Gastroesophageal sphincter (tissue), 4 donors: Measurements from ENCODE around the gene ATP1A2. TPM values are rescaled to one million over a fixed set of nuclear protein-coding genes. Genes with fewer than 3 reads are reported as not detected.
"Not testable (repeated sequence)": the region's sequence is repeated elsewhere in the genome, so short reads cannot be mapped to it uniquely, and the experiment has no call there.

ENCODE experiments used
- ATAC-seq: fragments of 150-250 bp; one replicate; pipeline ENCODE4 v1.9.1; 2016; ENCODE audit warnings: mild to moderate bottlenecking, moderate library complexity
- H3K27ac ChIP-seq, 4 donors: fragments of 200-600 bp; sonication (generic) in 3 of 4; 1 replicate in 3 of 4; 2 replicates in 1 of 4; pipeline ENCODE4 v1.5.1; 2016 to 2019
- H3K27me3 ChIP-seq: fragments of 200-600 bp; sonication (generic); one replicate; pipeline ENCODE4 v1.5.1; 2019
- H3K36me3 ChIP-seq, 2 donors: fragments of 200-600 bp; sonication (generic); one replicate each; pipeline ENCODE4 v1.5.1; 2019; ENCODE audit warnings: control low read depth in 1 of 2
- H3K4me1 ChIP-seq, 3 donors: fragments of 200-600 bp; sonication (generic); 1 replicate in 2 of 3; 2 replicates in 1 of 3; pipeline ENCODE4 v1.5.1; 2016 to 2019; ENCODE audit warnings: control low read depth in 2 of 3
- H3K4me3 ChIP-seq, 2 donors: fragments of 200-600 bp; sonication (generic); one replicate each; pipeline ENCODE4 v1.5.1; 2019; ENCODE audit warnings: mild to moderate bottlenecking in 1 of 2, moderate library complexity in 1 of 2
- H3K9me3 ChIP-seq, 3 donors: fragments of 200-600 bp; sonication (generic); one replicate each; pipeline ENCODE4 v1.5.1; 2017 to 2019; ENCODE audit warnings: control low read depth in 2 of 3
- EP300 ChIP-seq: sonication (generic); formaldehyde crosslinking; IDR thresholded peaks from one replicate; pipeline ENCODE4 v1.6.1; 2017; ENCODE audit warnings: antibody characterized with exemption, mild to moderate bottlenecking
- POLR2A ChIP-seq, 2 donors: fragments of 450-650 bp; IDR thresholded peaks; one replicate each; pipeline ENCODE4 v1.6.1; 2017; ENCODE audit warnings: antibody characterized with exemption in 2 of 2, mild to moderate bottlenecking in 2 of 2, moderate library complexity in 1 of 2
- POLR2AphosphoS5 ChIP-seq: sonication (generic); formaldehyde crosslinking; IDR thresholded peaks from one replicate; pipeline ENCODE4 v1.6.1; 2017; ENCODE audit warnings: antibody characterized with exemption
- WGBS, 2 donors: methylation state at CpG; one replicate each; pipeline ENCODE4 v1.1.5; 2018; ENCODE audit warnings: low coverage in 1 of 2; 5-methylcytosine and 5-hydroxymethylcytosine counted together
- total RNA-seq, 4 donors: library from RNA; depleted of rRNA; stranded (reverse); fragments of >200 nt; gene quantifications; one replicate each; pipeline ENCODE4 v1.1.0, GENCODE V29; 2016
- TF ChIP-seq, protein P1 (sequence below), 4 experiments: fragments of 200-600 bp in 2 of 4; fragments of 450-650 bp in 2 of 4; sonication (generic) in 1 of 4; IDR thresholded peaks; one replicate each; pipeline ENCODE4 v1.5.1; 2017 to 2019; ENCODE audit warnings: antibody characterized with exemption in 4 of 4, mild to moderate bottlenecking in 2 of 4, moderate library complexity in 2 of 4

ATP1A2 gene
- total RNA-seq, 4 donors from 2014 or later, result 100 to 348 (median 142) TPM

DNA sequence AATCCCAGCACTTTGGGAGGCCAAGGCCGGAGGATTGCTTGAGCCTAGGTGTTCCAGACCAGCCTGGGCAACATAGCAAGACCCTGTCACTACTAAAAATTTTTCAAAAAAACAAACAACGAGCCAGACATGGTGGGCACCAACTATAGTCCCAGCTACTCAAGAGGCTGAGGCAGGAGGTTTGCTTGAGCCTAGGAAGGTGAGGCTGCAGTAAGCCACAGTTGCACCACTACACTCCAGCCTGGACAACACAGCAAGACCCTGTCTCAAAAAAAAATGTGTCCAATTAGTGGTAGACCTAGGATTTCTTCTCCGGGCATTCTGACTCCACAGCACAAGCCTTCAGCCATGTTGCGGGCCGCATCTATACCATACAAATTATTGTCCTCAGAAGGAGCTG, 10.4 kb upstream of the ATP1A2 start:
- peak overlapping the region in 2 of 4 donors; percentile 97 for H3K27ac ChIP-seq

DNA sequence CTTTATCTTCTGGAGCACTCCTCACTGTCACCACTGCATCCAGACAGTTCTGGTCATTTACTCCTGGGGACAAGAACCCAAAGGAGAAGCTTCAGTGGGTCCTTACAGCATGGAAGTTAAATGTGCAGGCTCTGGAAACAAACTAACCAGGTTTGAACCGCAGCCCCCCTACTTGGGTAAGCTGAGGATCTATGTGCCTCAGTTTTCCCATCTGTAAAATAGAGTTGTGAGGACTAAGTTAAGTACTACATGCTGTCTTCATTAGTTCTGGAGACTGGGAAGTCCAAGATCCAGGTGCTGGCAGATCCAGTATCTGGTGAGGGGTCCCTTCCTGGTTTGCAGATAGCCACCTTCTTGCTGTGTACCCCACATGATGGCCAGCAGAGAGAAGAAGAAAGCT, 8.0 kb upstream of the ATP1A2 start:
- no peak for ATAC-seq
- WGBS, 2 donors, result 60 to 100% methylated on average over 1 of the region's 1 CpG
- TF ChIP-seq, protein P1, sequence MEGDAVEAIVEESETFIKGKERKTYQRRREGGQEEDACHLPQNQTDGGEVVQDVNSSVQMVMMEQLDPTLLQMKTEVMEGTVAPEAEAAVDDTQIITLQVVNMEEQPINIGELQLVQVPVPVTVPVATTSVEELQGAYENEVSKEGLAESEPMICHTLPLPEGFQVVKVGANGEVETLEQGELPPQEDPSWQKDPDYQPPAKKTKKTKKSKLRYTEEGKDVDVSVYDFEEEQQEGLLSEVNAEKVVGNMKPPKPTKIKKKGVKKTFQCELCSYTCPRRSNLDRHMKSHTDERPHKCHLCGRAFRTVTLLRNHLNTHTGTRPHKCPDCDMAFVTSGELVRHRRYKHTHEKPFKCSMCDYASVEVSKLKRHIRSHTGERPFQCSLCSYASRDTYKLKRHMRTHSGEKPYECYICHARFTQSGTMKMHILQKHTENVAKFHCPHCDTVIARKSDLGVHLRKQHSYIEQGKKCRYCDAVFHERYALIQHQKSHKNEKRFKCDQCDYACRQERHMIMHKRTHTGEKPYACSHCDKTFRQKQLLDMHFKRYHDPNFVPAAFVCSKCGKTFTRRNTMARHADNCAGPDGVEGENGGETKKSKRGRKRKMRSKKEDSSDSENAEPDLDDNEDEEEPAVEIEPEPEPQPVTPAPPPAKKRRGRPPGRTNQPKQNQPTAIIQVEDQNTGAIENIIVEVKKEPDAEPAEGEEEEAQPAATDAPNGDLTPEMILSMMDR (IDR thresholded peaks at IDR 0.05), result no peak
- TF ChIP-seq EP300 (no peak), POLR2A (IDR thresholded peaks at IDR 0.05) (no peak), POLR2AphosphoS5 (no peak)
- peaks cover 6 to 36% (median 11%) of the 10 kb centered on the region in 3 donors for H3K4me1 ChIP-seq
- H3K27ac ChIP-seq, result no peak overlapping the region
- no peaks in the 10 kb centered on the region for H3K36me3 ChIP-seq
- H3K27me3 ChIP-seq, result no peaks in the 10 kb centered on the region
- no peak overlapping the region for H3K4me3 ChIP-seq
- H3K9me3 ChIP-seq, result no peaks in the 10 kb centered on the region

More for the DNA sequence above, 10.4 kb upstream of the ATP1A2 start:
- WGBS, 2 donors, result 100% methylated on average over 1 of the region's 5 CpGs
- no peak overlapping the region for H3K4me3 ChIP-seq
- ATAC-seq, result no peak
- H3K4me1 ChIP-seq, result peaks cover 6 to 47% (median 21%) of the 10 kb centered on the region in 3 donors
- TF ChIP-seq, protein P1 (IDR thresholded peaks at IDR 0.05), result no peak
- TF ChIP-seq POLR2AphosphoS5 (no peak), POLR2A (IDR thresholded peaks at IDR 0.05) (no peak), EP300 (no peak)
- H3K36me3 ChIP-seq, result no peaks in the 10 kb centered on the region
- no peaks in the 10 kb centered on the region for H3K9me3 ChIP-seq
- no peaks in the 10 kb centered on the region for H3K27me3 ChIP-seq

GRCh38 chr1:160108888-160109662, 6.5 kb upstream of the ATP1A2 start:
- no peaks in the 10 kb centered on the region for H3K9me3 ChIP-seq
- no peaks in the 10 kb centered on the region for H3K36me3 ChIP-seq
- H3K27ac ChIP-seq, result no peak overlapping the region
- 34 to 80% methylated on average over 1 to 6 of the region's 6 CpGs for WGBS, 2 donors
- H3K27me3 ChIP-seq, result no peaks in the 10 kb centered on the region
- H3K4me3 ChIP-seq, result no peak overlapping the region
- H3K4me1 ChIP-seq, result peaks cover 4 to 36% (median 7%) of the 10 kb centered on the region in 3 donors
- ATAC-seq, result peak; percentile 27
- TF ChIP-seq, protein P1 (IDR thresholded peaks at IDR 0.05), result peak in 3 of 4 experiments; percentile 30 to 63 (median 35)
- no peak for TF ChIP-seq POLR2A (IDR thresholded peaks at IDR 0.05)

GRCh38 chr1:160109686-160110085, 5.9 kb upstream of the ATP1A2 start:
- H3K4me1 ChIP-seq, result peaks cover 0 to 36% (median 7%) of the 10 kb centered on the region in 3 donors
- 40 to 48% methylated on average over 2 to 4 of the region's 4 CpGs for WGBS, 2 donors
- H3K9me3 ChIP-seq, result no peaks in the 10 kb centered on the region
- no peaks in the 10 kb centered on the region for H3K36me3 ChIP-seq
- no peak overlapping the region for H3K4me3 ChIP-seq
- no peaks in the 10 kb centered on the region for H3K27me3 ChIP-seq
- H3K27ac ChIP-seq, result no peak overlapping the region
- TF ChIP-seq EP300 (no peak), POLR2AphosphoS5 (no peak), POLR2A (IDR thresholded peaks at IDR 0.05) (no peak)
- TF ChIP-seq, protein P1 (IDR thresholded peaks at IDR 0.05), result no peak
- ATAC-seq, result no peak

- ATAC-seq, H3K27me3 ChIP-seq, H3K36me3 ChIP-seq, H3K4me3 ChIP-seq, H3K27ac ChIP-seq, H3K9me3 ChIP-seq: not testable (repeated sequence)
- H3K4me1 ChIP-seq, result peaks cover 0 to 41% (median 13%) of the 10 kb centered on the region in 3 donors
- 61 to 91% methylated on average over 2 to 9 of the region's 10 CpGs for WGBS, 2 donors
These were observed 4.1 kb upstream of the ATP1A2 start for GRCh38 chr1:160111462-160111861.
